K562 (cell line): ENCODE data around the gene DISC1. TPM values are rescaled to one million over a fixed set of nuclear protein-coding genes. Genes with fewer than 3 reads are reported as not detected.

Source experiments
- ATAC-seq: fragments of 200-7000 bp; cut with Tn5 transposase; 3 replicates; pipeline ENCODE4 v1.9.1; 2020; ENCODE audit warnings: moderate library complexity
- BruUV-seq: library from RNA; stranded (reverse); fragments of 400-500 nt; replicated peaks from 2 replicates; lab custom pipeline; 2021; lab: Mats Ljungman, UMichigan
- CTCF ChIA-PET: fragments of 300-600 bp; formaldehyde crosslinking; extraction: SDS; loops from one replicate; lab custom pipeline; 2021; ENCODE audit warnings: low intra/inter-chr PET ratio; lab: Yijun Ruan, JAX
- POLR2A ChIA-PET: fragments of 300-600, 350-650 bp; sonication (Branson Sonifier 250); formaldehyde crosslinking; extraction: SDS; loops from one replicate; lab custom pipeline; 2021; ENCODE audit warnings: antibody characterized with exemption, inconsistent platforms; lab: Yijun Ruan, JAX
- DNase-seq, 4 experiments: peaks; one replicate each; pipeline versions ENCODE4 v3.0.0 to v3.0.0-alpha.2; 2011 to 2018; ENCODE audit warnings: low spot score in 3 of 4, mixed read lengths in 3 of 4; ENCODE audit errors: extremely low read depth in 1 of 4
- FAIRE-seq: peaks from 2 replicates; lab custom pipeline; 2011; peaks lifted over from hg19 to GRCh38; lab: Jason Lieb, UNC
- H2AFZ ChIP-seq: 2 replicates; pipeline ENCODE4 v1.6.0; 2011; ENCODE audit warnings: low read depth, low read length, control low read depth, inconsistent platforms
- H3K27ac ChIP-seq: fragments of 200-600 bp; 3 replicates; pipeline ENCODE4 v1.8.0; 2011; ENCODE audit warnings: low read depth, mild to moderate bottlenecking, control low read depth, inconsistent platforms, low read length, moderate library complexity, mixed read lengths; ENCODE audit errors: extremely low read depth
- H3K27me3 ChIP-seq, 2 experiments: fragments of 300-600 bp in 1 of 2; 2 replicates in 1 of 2; 3 replicates in 1 of 2; pipeline versions ENCODE4 v1.6.0 to v1.8.0; 2011; ENCODE audit warnings: inconsistent platforms in 2 of 2, low read length in 2 of 2, mild to moderate bottlenecking in 1 of 2, mixed read lengths in 1 of 2, moderate library complexity in 1 of 2; ENCODE audit not compliant: control insufficient read depth in 2 of 2, insufficient read depth in 2 of 2
- H3K36me3 ChIP-seq: fragments of 300-600 bp; 3 replicates; pipeline ENCODE4 v1.8.0; 2011; ENCODE audit warnings: mild to moderate bottlenecking, low read length, inconsistent platforms; ENCODE audit not compliant: control insufficient read depth, insufficient read depth
- H3K4me1 ChIP-seq, 2 experiments: fragments of 200-600 bp in 1 of 2; replicated peaks in 1 of 2; 2 replicates in 1 of 2; 3 replicates in 1 of 2; pipeline versions ENCODE4 v1.5.1 to v1.8.0; 2011; ENCODE audit warnings: inconsistent platforms in 2 of 2, low read length in 2 of 2, mild to moderate bottlenecking in 1 of 2, mixed read lengths in 1 of 2, moderate library complexity in 1 of 2; ENCODE audit not compliant: control insufficient read depth in 2 of 2, insufficient read depth in 2 of 2
- H3K4me2 ChIP-seq: 2 replicates; pipeline ENCODE4 v1.6.1; 2011; ENCODE audit warnings: low read length, control low read depth, inconsistent platforms, mixed read lengths; ENCODE audit not compliant: insufficient read depth
- H3K4me3 ChIP-seq: fragments of 200-600 bp; sonication (generic), shearing (Covaris generic); 2 replicates; pipeline ENCODE4 v1.5.1; 2016; ENCODE audit warnings: control low read depth, inconsistent platforms
- H3K79me2 ChIP-seq: fragments of 200-600 bp; 3 replicates; pipeline ENCODE4 v1.8.0; 2011; ENCODE audit warnings: low read length, inconsistent platforms; ENCODE audit not compliant: control insufficient read depth, insufficient read depth
- H3K9ac ChIP-seq, 2 experiments: 2 replicates each; pipeline versions ENCODE4 v1.6.0 to v1.6.1; 2011; ENCODE audit warnings: low read depth in 2 of 2, low read length in 2 of 2, control low read depth in 1 of 2, inconsistent platforms in 1 of 2, mild to moderate bottlenecking in 1 of 2, mixed read lengths in 1 of 2; ENCODE audit not compliant: insufficient read depth in 1 of 2
- H3K9me1 ChIP-seq: one replicate; pipeline ENCODE4 v1.6.0; 2011; ENCODE audit warnings: inconsistent platforms, mild to moderate bottlenecking, low read length, moderate library complexity; ENCODE audit not compliant: control insufficient read depth, insufficient read depth
- H3K9me3 ChIP-seq: replicated peaks from 2 replicates; pipeline ENCODE4 v1.5.1; 2011; ENCODE audit warnings: low read depth, low read length, inconsistent platforms; ENCODE audit not compliant: control insufficient read depth, insufficient read depth
- H4K20me1 ChIP-seq: replicated peaks from 2 replicates; pipeline ENCODE4 v1.6.1; 2011; ENCODE audit warnings: low read length, inconsistent platforms, mixed read lengths; ENCODE audit not compliant: control insufficient read depth, insufficient read depth
- OTX1 ChIP-seq: fragments of 450-650 bp; formaldehyde crosslinking; IDR thresholded peaks from 2 replicates; pipeline ENCODE4 v1.4.0; 2022; ENCODE audit warnings: mild to moderate bottlenecking
- RBM25 ChIP-seq: fragments of 200-400 bp; formaldehyde crosslinking; IDR thresholded peaks from 2 replicates; pipeline ENCODE4 v1.6.1; 2018; ENCODE audit warnings: low read length, low read depth, moderate library complexity; ENCODE audit not compliant: severe bottlenecking
- SIRT6 ChIP-seq: IDR thresholded peaks from one replicate; pipeline ENCODE4 v1.6.1; 2012; ENCODE audit warnings: low read depth, mild to moderate bottlenecking, control low read depth, inconsistent platforms, low read length, moderate library complexity
- SMARCA5 ChIP-seq: fragments of 450-650 bp; IDR thresholded peaks from 2 replicates; pipeline ENCODE4 v1.6.1; 2016
- WGBS: fragments of 100-300 bp; shearing (Covaris generic); methylation state at CpG from one replicate; pipeline ENCODE4 v1.1.6; 2016; ENCODE audit warnings: low coverage, mixed read lengths; ENCODE audit not compliant: insufficient coverage; ENCODE audit errors: missing lambda C conversion rate; 5-methylcytosine and 5-hydroxymethylcytosine counted together
- in situ Hi-C: fragments of 300-500 bp; cut with MboI; formaldehyde crosslinking; loops from 4 replicates; pipeline ENCODE4 v1.15.0; 2018; ENCODE audit warnings: inconsistent platforms, mixed read lengths
- intact Hi-C: fragments of 100-400 bp; cut with micrococcal nuclease; formaldehyde crosslinking; loops from 2 replicates; pipeline ENCODE4 v1.14.2; 2022
- polyA plus RNA-seq, 8 experiments: library from polyadenylated mRNA; depleted of rRNA in 4 of 8; stranded (reverse) in 5 of 8; unstranded in 3 of 8; fragments of >200 nt; fragmentation: Nextera tagmentation in 2 of 8; fragmentation: Illumina TruSeq in 1 of 8; extraction: Ambion mirVana in 2 of 8; extraction: Trizol in 1 of 8; gene quantifications; 2 replicates each; pipeline versions ENCODE4 v1.2.1 to v1.2.3, GENCODE V29; 2011 to 2014; ENCODE audit warnings: inconsistent platforms in 1 of 8, missing spikeins in 1 of 8
- total RNA-seq, 7 experiments: library from RNA; depleted of rRNA in 6 of 7; stranded (reverse); fragments of >200 nt in 6 of 7; fragmentation: Illumina TruSeq in 2 of 7; extraction: Trizol in 2 of 7; gene quantifications; 2 replicates each; pipeline versions ENCODE4 v1.2.1 to v1.2.3, GENCODE V29; 2011 to 2021; ENCODE audit warnings: low replicate concordance in 1 of 7
- TF ChIP-seq, protein P1 (sequence below): IDR thresholded peaks from 3 replicates; pipeline ENCODE4 v1.6.1; 2011; ENCODE audit warnings: borderline replicate concordance, mild to moderate bottlenecking, moderate library complexity; ENCODE audit not compliant: insufficient read length; ENCODE audit errors: extremely low read depth

DISC1 gene
- total and polyA plus RNA-seq, 9 of the 15 experiments (the other 6 are each of a cell fraction or from before 2014, with no cell fraction given) = 0.01 to 0.11 (median 0.08) TPM; not detected in 1

DNA sequence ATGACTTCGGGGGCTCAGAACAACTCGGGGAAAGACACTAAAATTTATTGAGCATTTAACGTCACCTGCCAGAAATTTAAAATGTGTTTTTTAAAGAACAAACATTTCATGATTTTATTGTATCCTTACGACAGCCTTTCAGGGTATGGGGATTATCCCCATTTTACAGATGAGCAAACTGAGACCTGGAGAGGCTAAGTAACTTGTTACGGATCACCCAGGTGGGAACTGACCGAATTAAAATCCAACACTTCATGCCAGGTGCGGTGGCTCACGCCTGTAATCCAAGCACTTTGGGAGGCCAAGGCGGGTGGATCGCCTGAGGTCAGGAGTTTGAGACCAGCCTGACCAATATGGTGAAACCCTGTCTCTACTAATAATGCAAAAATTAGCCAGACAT is 50.9 kb downstream of the DISC1 start:
- intact Hi-C loops = no loop called here
- Histone ChIP-seq H3K79me2 (no peaks in the 10 kb centered on the region), H3K4me2 (no peak overlapping the region), H4K20me1 (no peaks in the 10 kb centered on the region), H3K9me3 (no peaks in the 10 kb centered on the region), H3K4me3 (no peak overlapping the region), H2AFZ (no peak overlapping the region), H3K27ac (no peak overlapping the region), H3K9me1 (no peaks in the 10 kb centered on the region), H3K36me3 (no peaks in the 10 kb centered on the region), H3K4me1 (no peaks in the 10 kb centered on the region), H3K27me3 (peaks cover 22 to 29% of the 10 kb centered on the region in 2 experiments; a peak in 4 of 5 replicates), H3K9ac (no peak overlapping the region)
- BruUV-seq = no TSS peak
- FAIRE-seq (no peak), DNase-seq (no peak), ATAC-seq (no peak)
- ChIA-PET CTCF (no interaction called here), POLR2A (no interaction called here)
- no peak for TF ChIP-seq SMARCA5
- TF ChIP-seq SIRT6 = no peak
- TF ChIP-seq OTX1 = no peak
- TF ChIP-seq RBM25 = peak; percentile 56
- TF ChIP-seq, protein P1, sequence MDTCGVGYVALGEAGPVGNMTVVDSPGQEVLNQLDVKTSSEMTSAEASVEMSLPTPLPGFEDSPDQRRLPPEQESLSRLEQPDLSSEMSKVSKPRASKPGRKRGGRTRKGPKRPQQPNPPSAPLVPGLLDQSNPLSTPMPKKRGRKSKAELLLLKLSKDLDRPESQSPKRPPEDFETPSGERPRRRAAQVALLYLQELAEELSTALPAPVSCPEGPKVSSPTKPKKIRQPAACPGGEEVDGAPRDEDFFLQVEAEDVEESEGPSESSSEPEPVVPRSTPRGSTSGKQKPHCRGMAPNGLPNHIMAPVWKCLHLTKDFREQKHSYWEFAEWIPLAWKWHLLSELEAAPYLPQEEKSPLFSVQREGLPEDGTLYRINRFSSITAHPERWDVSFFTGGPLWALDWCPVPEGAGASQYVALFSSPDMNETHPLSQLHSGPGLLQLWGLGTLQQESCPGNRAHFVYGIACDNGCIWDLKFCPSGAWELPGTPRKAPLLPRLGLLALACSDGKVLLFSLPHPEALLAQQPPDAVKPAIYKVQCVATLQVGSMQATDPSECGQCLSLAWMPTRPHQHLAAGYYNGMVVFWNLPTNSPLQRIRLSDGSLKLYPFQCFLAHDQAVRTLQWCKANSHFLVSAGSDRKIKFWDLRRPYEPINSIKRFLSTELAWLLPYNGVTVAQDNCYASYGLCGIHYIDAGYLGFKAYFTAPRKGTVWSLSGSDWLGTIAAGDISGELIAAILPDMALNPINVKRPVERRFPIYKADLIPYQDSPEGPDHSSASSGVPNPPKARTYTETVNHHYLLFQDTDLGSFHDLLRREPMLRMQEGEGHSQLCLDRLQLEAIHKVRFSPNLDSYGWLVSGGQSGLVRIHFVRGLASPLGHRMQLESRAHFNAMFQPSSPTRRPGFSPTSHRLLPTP = no peak
- WGBS = under 1% methylated on average over 10 of the region's 10 CpGs
- in situ Hi-C loops = no loop called here
